ENCODE measurements around the gene GRAMD4. TPM values are rescaled to one million over a fixed set of nuclear protein-coding genes. Genes with fewer than 3 reads are reported as not detected.

Gene GRAMD4
- total RNA-seq, 1 experiment from 2014 or later, result 23.4 TPM

- no peak for DNase-seq
- no peaks in the 10 kb centered on the region for H3K9me3 Mint-ChIP-seq (ENCODE audit: unreplicated experiment)
- intact Hi-C loops (cut with micrococcal nuclease; ENCODE audit: unreplicated experiment), result no loop called here
- no peaks in the 10 kb centered on the region for H3K27me3 ChIP-seq (replicated peaks; ENCODE audit: control insufficient read depth, insufficient read depth, low read length)
- no peak for TF ChIP-seq CTCF (IDR thresholded peaks at IDR 0.05; ENCODE audit: insufficient read depth in 1 of 2, low read depth in 1 of 2, low read length in 1 of 2, severe bottlenecking in 1 of 2, unreplicated experiment in 1 of 2)
- no TSS peak for BruUV-seq (replicated peaks)
- CTCF ChIA-PET, result no interaction called here
- H3K4me3 ChIP-seq (ENCODE audit: low read depth, low read length), result no peak overlapping the region
- no peaks in the 10 kb centered on the region for H3K4me1 Mint-ChIP-seq (ENCODE audit: low read depth, unreplicated experiment)
- no peak overlapping the region for H3K27ac Mint-ChIP-seq (ENCODE audit: unreplicated experiment)
- POLR2A ChIA-PET, result no interaction called here
- H3K27me3 Mint-ChIP-seq (ENCODE audit: insufficient read depth, unreplicated experiment), result no peaks in the 10 kb centered on the region
- H3K9me3 ChIP-seq, result no peaks in the 10 kb centered on the region
- no peaks in the 10 kb centered on the region for H3K36me3 ChIP-seq (ENCODE audit: control insufficient read depth, insufficient read depth, low read length)
- H3K4me1 ChIP-seq, result peaks cover 6% of the 10 kb centered on the region
- H3K36me3 Mint-ChIP-seq (ENCODE audit: insufficient read depth, unreplicated experiment), result peaks cover 10% of the 10 kb centered on the region
- H3K4me3 Mint-ChIP-seq (ENCODE audit: unreplicated experiment), result no peak overlapping the region
These were observed 52.5 kb downstream of the GRAMD4 start for GRCh38 chr22:46672731-46673130.

GRCh38 chr22:46673205-46673604 is 53.0 kb downstream of the GRAMD4 start:
- Histone ChIP-seq H3K27me3 (replicated peaks; ENCODE audit: control insufficient read depth, insufficient read depth, low read length) (no peaks in the 10 kb centered on the region), H3K4me1 (peaks cover 6% of the 10 kb centered on the region), H3K9me3 (no peaks in the 10 kb centered on the region), H3K36me3 (ENCODE audit: control insufficient read depth, insufficient read depth, low read length) (no peaks in the 10 kb centered on the region), H3K4me3 (ENCODE audit: low read depth, low read length) (no peak overlapping the region)
- ChIA-PET POLR2A (no interaction called here), CTCF (no interaction called here)
- Mint-ChIP-seq H3K4me3 (ENCODE audit: unreplicated experiment) (no peak overlapping the region), H3K36me3 (ENCODE audit: insufficient read depth, unreplicated experiment) (peaks cover 10% of the 10 kb centered on the region), H3K27ac (ENCODE audit: unreplicated experiment) (no peak overlapping the region), H3K4me1 (ENCODE audit: low read depth, unreplicated experiment) (no peaks in the 10 kb centered on the region), H3K27me3 (ENCODE audit: insufficient read depth, unreplicated experiment) (no peaks in the 10 kb centered on the region), H3K9me3 (ENCODE audit: unreplicated experiment) (no peaks in the 10 kb centered on the region)
- DNase-seq, result no peak
- intact Hi-C loops (cut with micrococcal nuclease; ENCODE audit: unreplicated experiment), result no loop called here
- TF ChIP-seq CTCF (IDR thresholded peaks at IDR 0.05; ENCODE audit: insufficient read depth in 1 of 2, low read depth in 1 of 2, low read length in 1 of 2, severe bottlenecking in 1 of 2, unreplicated experiment in 1 of 2), result no peak
- BruUV-seq (replicated peaks), result no TSS peak

- intact Hi-C loops (cut with micrococcal nuclease; ENCODE audit: unreplicated experiment), result no loop called here
- H3K4me1 Mint-ChIP-seq (ENCODE audit: low read depth, unreplicated experiment), result no peaks in the 10 kb centered on the region
- no peaks in the 10 kb centered on the region for H3K27me3 Mint-ChIP-seq (ENCODE audit: insufficient read depth, unreplicated experiment)
- no peaks in the 10 kb centered on the region for H3K27me3 ChIP-seq (replicated peaks; ENCODE audit: control insufficient read depth, insufficient read depth, low read length)
- no peaks in the 10 kb centered on the region for H3K36me3 ChIP-seq (ENCODE audit: control insufficient read depth, insufficient read depth, low read length)
- TF ChIP-seq CTCF (IDR thresholded peaks at IDR 0.05; ENCODE audit: insufficient read depth in 1 of 2, low read depth in 1 of 2, low read length in 1 of 2, severe bottlenecking in 1 of 2, unreplicated experiment in 1 of 2), result no peak
- H3K9me3 ChIP-seq, result no peaks in the 10 kb centered on the region
- BruUV-seq (replicated peaks), result no TSS peak
- no peaks in the 10 kb centered on the region for H3K9me3 Mint-ChIP-seq (ENCODE audit: unreplicated experiment)
- no peak overlapping the region for H3K4me3 Mint-ChIP-seq (ENCODE audit: unreplicated experiment)
- CTCF ChIA-PET, result no interaction called here
- H3K36me3 Mint-ChIP-seq (ENCODE audit: insufficient read depth, unreplicated experiment), result peaks cover 10% of the 10 kb centered on the region
- H3K4me3 ChIP-seq (ENCODE audit: low read depth, low read length), result no peak overlapping the region
- H3K27ac Mint-ChIP-seq (ENCODE audit: unreplicated experiment), result no peak overlapping the region
- no peak for DNase-seq
- H3K4me1 ChIP-seq, result peaks cover 6% of the 10 kb centered on the region
- POLR2A ChIA-PET, result no interaction called here
These were observed 53.6 kb downstream of the GRAMD4 start for GRCh38 chr22:46673662-46674236.

All from Caco-2 (cell line).